ENCODE data around the gene GRIN2D.

The GRIN2D gene

GRCh38 chr19:48392860-48393558 lies 459 bp upstream of the GRIN2D start:
- DNase-seq (ENCODE audit: low read depth), result no peak
- no peak for TF ChIP-seq CTCF (IDR thresholded peaks at IDR 0.05; ENCODE audit: low read length, missing control alignments)
- no peak overlapping the region for H3K4me3 ChIP-seq (replicated peaks; ENCODE audit: low read depth, low read length)

GRCh38 chr19:48394331-48395169 lies 1.1 kb downstream of the GRIN2D start:
- no peak overlapping the region for H3K4me3 ChIP-seq (replicated peaks; ENCODE audit: low read depth, low read length)
- no peak for TF ChIP-seq CTCF (IDR thresholded peaks at IDR 0.05; ENCODE audit: low read length, missing control alignments)
- DNase-seq (ENCODE audit: low read depth), result no peak

GRCh38 chr19:48395170-48395455 lies 1.6 kb downstream of the GRIN2D start:
- H3K4me3 ChIP-seq (replicated peaks; ENCODE audit: low read depth, low read length), result no peak overlapping the region
- TF ChIP-seq CTCF (IDR thresholded peaks at IDR 0.05; ENCODE audit: low read length, missing control alignments), result no peak
- DNase-seq (ENCODE audit: low read depth), result no peak

GRCh38 chr19:48395499-48395898 lies 2.0 kb downstream of the GRIN2D start:
- no peak for TF ChIP-seq CTCF (IDR thresholded peaks at IDR 0.05; ENCODE audit: low read length, missing control alignments)
- no peak overlapping the region for H3K4me3 ChIP-seq (replicated peaks; ENCODE audit: low read depth, low read length)
- DNase-seq (ENCODE audit: low read depth), result no peak

GRCh38 chr19:48396016-48396823 lies 2.8 kb downstream of the GRIN2D start:
- DNase-seq (ENCODE audit: low read depth), result no peak
- no peak for TF ChIP-seq CTCF (IDR thresholded peaks at IDR 0.05; ENCODE audit: low read length, missing control alignments)

GRCh38 chr19:48396824-48397176 lies 3.3 kb downstream of the GRIN2D start:
- TF ChIP-seq CTCF (IDR thresholded peaks at IDR 0.05; ENCODE audit: low read length, missing control alignments), result no peak
- no peak overlapping the region for H3K4me3 ChIP-seq (replicated peaks; ENCODE audit: low read depth, low read length)
- DNase-seq (ENCODE audit: low read depth), result no peak

More at GRCh38 chr19:48396016-48396823, 2.8 kb downstream of the GRIN2D start:
- H3K4me3 ChIP-seq (replicated peaks; ENCODE audit: low read depth, low read length), result no peak overlapping the region

Measured in fibroblast of pulmonary artery (primary cell).